Prostate gland (tissue), 2 donors: Measurements from ENCODE around the gene ZC3H14. TPM values are rescaled to one million over a fixed set of nuclear protein-coding genes. Genes with fewer than 3 reads are reported as not detected.

ENCODE experiments used
- DNase-seq: peaks from one replicate; pipeline ENCODE4 v3.0.0-alpha.2; 2019; ENCODE audit warnings: low spot score
- H3K27ac ChIP-seq, 2 donors: fragments of 200-600 bp; sonication (generic); 2 replicates each; pipeline ENCODE4 v1.5.1; 2017 to 2019
- H3K27me3 ChIP-seq: fragments of 200-600 bp; sonication (generic); replicated peaks from 2 replicates; pipeline ENCODE4 v1.5.1; 2019; ENCODE audit not compliant: insufficient read depth
- H3K36me3 ChIP-seq, 2 donors: fragments of 200-600 bp; sonication (generic); 1 replicate in 1 of 2; 2 replicates in 1 of 2; pipeline versions ENCODE4 v1.5.1 to v1.8.1; 2017 to 2019
- H3K4me1 ChIP-seq: fragments of 200-600 bp; sonication (generic); replicated peaks from 2 replicates; pipeline ENCODE4 v1.5.1; 2019
- H3K4me3 ChIP-seq, 2 donors: fragments of 200-600 bp; sonication (generic); 2 replicates each; pipeline ENCODE4 v1.5.1; 2017 to 2019
- H3K9me3 ChIP-seq: fragments of 200-600 bp; sonication (generic); 2 replicates; pipeline ENCODE4 v1.5.1; 2017
- CTCF ChIP-seq, 4 experiments: fragments of 200-600 bp in 2 of 4; fragments of 450-650 bp in 2 of 4; sonication (generic) in 2 of 4; IDR thresholded peaks; 1 replicate in 3 of 4; 2 replicates in 1 of 4; pipeline ENCODE4 v1.5.1; 2016 to 2019; ENCODE audit warnings: antibody characterized with exemption in 4 of 4, mild to moderate bottlenecking in 2 of 4, moderate library complexity in 2 of 4
- POLR2A ChIP-seq: fragments of 450-650 bp; IDR thresholded peaks from one replicate; pipeline ENCODE4 v1.6.1; 2016; ENCODE audit warnings: antibody characterized with exemption, mild to moderate bottlenecking
- POLR2AphosphoS5 ChIP-seq: sonication (generic); formaldehyde crosslinking; IDR thresholded peaks from one replicate; pipeline ENCODE4 v1.6.1; 2017; ENCODE audit warnings: antibody characterized with exemption
- WGBS: methylation state at CpG from one replicate; pipeline ENCODE4 v1.1.5; 2018; 5-methylcytosine and 5-hydroxymethylcytosine counted together
- intact Hi-C: fragments of 100-400 bp; cut with DNase I; formaldehyde crosslinking; loops from one replicate; pipeline ENCODE4 v1.14.2; 2022
- total RNA-seq, 2 donors: library from RNA; depleted of rRNA; stranded (reverse); fragments of >200 nt; gene quantifications; one replicate each; pipeline ENCODE4 v1.1.0, GENCODE V29; 2016

Gene ZC3H14
- total RNA-seq, 2 donors from 2014 or later = 79.9 to 103 TPM

- intact Hi-C loops = no loop called here
- TF ChIP-seq POLR2AphosphoS5 = no peak
- no peak for DNase-seq
- 61% methylated on average over 4 of the region's 4 CpGs for WGBS
- H3K4me3 ChIP-seq = no peak overlapping the region
- no peak overlapping the region for H3K27ac ChIP-seq
- H3K9me3 ChIP-seq = no peaks in the 10 kb centered on the region
- H3K4me1 ChIP-seq = no peaks in the 10 kb centered on the region
- H3K27me3 ChIP-seq = no peaks in the 10 kb centered on the region
- no peaks in the 10 kb centered on the region for H3K36me3 ChIP-seq
These were observed 27.7 kb upstream of the ZC3H14 start for GRCh38 chr14:88535149-88535548.

DNA sequence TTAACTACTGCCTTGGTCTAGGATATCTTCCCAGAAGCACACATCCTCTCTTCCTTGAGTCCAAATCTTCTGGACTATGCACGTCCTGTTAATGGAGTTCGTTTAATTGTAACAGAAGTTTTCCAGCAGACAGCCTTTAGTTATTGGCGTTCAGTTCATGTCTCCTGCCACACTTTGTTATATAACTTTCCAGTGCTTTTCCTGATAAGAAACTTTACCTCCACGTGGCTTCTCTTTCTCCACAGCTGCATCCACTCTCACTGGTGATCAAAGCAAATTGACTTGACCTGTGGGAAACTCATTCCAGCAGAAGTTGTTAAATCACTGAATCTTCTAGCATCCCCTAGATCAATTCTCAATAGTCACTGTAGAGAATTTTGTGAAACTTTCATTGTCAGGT, 27.0 kb upstream of the ZC3H14 start:
- no peak overlapping the region for H3K27ac ChIP-seq
- H3K9me3 ChIP-seq = no peaks in the 10 kb centered on the region
- no peak for TF ChIP-seq CTCF (IDR thresholded peaks at IDR 0.05)
- no peak for TF ChIP-seq POLR2AphosphoS5
- TF ChIP-seq POLR2A = no peak
- no peak for DNase-seq
- H3K36me3 ChIP-seq = no peaks in the 10 kb centered on the region
- intact Hi-C loops = no loop called here
- 36% methylated on average over 4 of the region's 4 CpGs for WGBS
- H3K27me3 ChIP-seq = no peaks in the 10 kb centered on the region
- H3K4me3 ChIP-seq = no peak overlapping the region
- no peaks in the 10 kb centered on the region for H3K4me1 ChIP-seq

GRCh38 chr14:88541324-88541723, 21.5 kb upstream of the ZC3H14 start:
- TF ChIP-seq POLR2A = no peak
- TF ChIP-seq CTCF (IDR thresholded peaks at IDR 0.05) = no peak
- no peak for TF ChIP-seq POLR2AphosphoS5

DNA sequence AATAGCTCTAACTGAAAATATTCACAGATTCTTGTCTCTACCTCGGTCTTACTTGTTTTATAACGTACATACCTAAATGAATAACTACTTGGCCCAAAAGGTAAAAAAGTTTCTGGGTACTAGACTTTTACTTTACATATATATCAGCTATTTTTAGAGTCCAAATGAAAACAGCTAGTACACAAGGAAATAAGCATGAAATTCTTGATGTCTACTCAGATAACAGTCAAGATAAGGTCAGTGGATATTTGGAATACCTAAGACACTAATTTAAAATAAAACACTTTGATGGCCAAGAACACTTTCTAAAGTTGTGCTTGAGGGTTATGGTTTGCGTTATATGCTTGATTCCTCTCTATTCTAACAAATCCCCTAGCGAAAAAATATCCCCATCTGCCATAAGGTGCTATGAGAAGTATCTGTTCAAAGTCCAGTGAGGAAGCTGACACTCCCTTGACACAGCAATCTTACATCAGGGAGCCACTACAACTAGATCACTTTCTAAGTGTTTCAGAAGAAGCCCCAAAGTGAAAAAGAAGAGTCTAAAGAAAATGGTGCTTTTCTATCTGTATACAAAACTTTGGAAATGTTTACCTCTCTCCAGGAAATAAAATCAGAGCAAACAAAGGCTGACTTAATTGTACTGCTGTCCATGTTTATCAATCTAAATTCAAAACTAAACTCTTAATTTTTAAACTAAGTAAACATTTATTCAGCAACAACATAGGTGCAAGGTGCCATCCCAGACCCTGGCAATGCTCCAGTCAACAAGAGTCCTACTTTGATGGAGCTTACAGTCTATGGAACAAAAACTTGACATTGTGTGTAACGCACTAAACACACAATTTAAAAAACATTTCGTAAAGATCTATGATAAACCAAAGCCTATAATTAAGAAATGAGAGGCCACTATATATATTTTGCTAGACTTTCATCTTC, 19.7 kb upstream of the ZC3H14 start:
- H3K4me3 ChIP-seq = no peak overlapping the region
- no peak overlapping the region for H3K27ac ChIP-seq
- intact Hi-C loops = no loop called here
- no peaks in the 10 kb centered on the region for H3K9me3 ChIP-seq
- no peaks in the 10 kb centered on the region for H3K27me3 ChIP-seq
- TF ChIP-seq POLR2A (no peak), POLR2AphosphoS5 (no peak)
- 70% methylated on average over 6 of the region's 6 CpGs for WGBS
- no peak for DNase-seq
- no peaks in the 10 kb centered on the region for H3K36me3 ChIP-seq
- no peaks in the 10 kb centered on the region for H3K4me1 ChIP-seq

More at GRCh38 chr14:88541324-88541723, 21.5 kb upstream of the ZC3H14 start:
- intact Hi-C loops = no loop called here
- Histone ChIP-seq H3K9me3 (no peaks in the 10 kb centered on the region), H3K4me1 (no peaks in the 10 kb centered on the region), H3K4me3 (no peak overlapping the region), H3K36me3 (no peaks in the 10 kb centered on the region), H3K27me3 (no peaks in the 10 kb centered on the region), H3K27ac (no peak overlapping the region)
- DNase-seq = no peak
- 51% methylated on average over 1 of the region's 1 CpG for WGBS

DNA sequence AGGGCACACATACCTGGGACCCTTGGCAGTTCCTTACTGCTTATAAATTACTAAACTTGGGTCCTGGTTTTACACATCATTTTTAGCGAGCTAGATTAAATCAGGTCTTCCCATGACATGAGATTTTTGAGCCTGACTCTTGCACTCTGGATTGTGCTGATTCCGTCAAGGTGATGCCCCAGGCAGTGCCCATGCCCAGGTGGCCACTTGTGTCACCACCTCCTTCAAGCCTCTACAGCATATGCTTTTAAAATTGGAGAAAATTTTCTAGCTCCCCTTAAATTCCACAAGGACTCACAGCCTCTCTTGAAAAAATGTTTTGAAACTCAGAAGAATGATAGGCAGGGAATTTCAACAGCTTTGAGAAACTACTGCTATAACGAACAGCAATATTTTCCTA, 17.6 kb upstream of the ZC3H14 start:
- Histone ChIP-seq H3K9me3 (no peaks in the 10 kb centered on the region), H3K27ac (no peak overlapping the region), H3K4me1 (no peaks in the 10 kb centered on the region), H3K4me3 (no peak overlapping the region), H3K27me3 (no peaks in the 10 kb centered on the region), H3K36me3 (no peaks in the 10 kb centered on the region)
- WGBS = 92% methylated on average over 3 of the region's 3 CpGs
- TF ChIP-seq POLR2A = no peak
- no peak for TF ChIP-seq CTCF (IDR thresholded peaks at IDR 0.05)
- no peak for TF ChIP-seq POLR2AphosphoS5
- DNase-seq = no peak
- intact Hi-C loops = no loop called here
